ENCODE measurements around the gene MRPL44.
A peak's percentile ranks its signal among the peaks of the same experiment; 100 is the strongest.
"Not testable (repeated sequence)": the region's sequence is repeated elsewhere in the genome, so short reads cannot be mapped to it uniquely, and the experiment has no call there.

Gene MRPL44

GRCh38 chr2:223996391-223996790 lies 39.1 kb downstream of the MRPL44 start:
- in situ Hi-C loops (cut with HindIII; ENCODE audit: low sequenced_read_pairs), result loop anchor here (25.0 kb wide), 1 partner anchor 291 kb away; no protein-coding TSS in a partner anchor
- no peak overlapping the region for H3K4me3 ChIP-seq (ENCODE audit: low read depth, low read length)
- no peak for TF ChIP-seq CTCF (IDR thresholded peaks at IDR 0.05; ENCODE audit: low read depth, low read length)
- no peak for DNase-seq (ENCODE audit: low read depth, low spot score)

- H3K4me3 ChIP-seq (ENCODE audit: low read depth, low read length), result no peak overlapping the region
- no peak for TF ChIP-seq CTCF (IDR thresholded peaks at IDR 0.05; ENCODE audit: low read depth, low read length)
- DNase-seq (ENCODE audit: low read depth, low spot score), result peak; percentile 35
- in situ Hi-C loops (cut with HindIII; ENCODE audit: low sequenced_read_pairs), result loop anchor here (25.0 kb wide), 1 partner anchor 289 kb away; no protein-coding TSS in a partner anchor
Observed at GRCh38 chr2:223997938-223998337, 40.7 kb downstream of the MRPL44 start.

- in situ Hi-C loops (cut with HindIII; ENCODE audit: low sequenced_read_pairs), result loop anchor here (25.0 kb wide), 1 partner anchor 288 kb away; no protein-coding TSS in a partner anchor
Observed at GRCh38 chr2:223998948-223999347, 41.7 kb downstream of the MRPL44 start.

GRCh38 chr2:223999862-224000261 lies 42.6 kb downstream of the MRPL44 start:
- no peak for DNase-seq (ENCODE audit: low read depth, low spot score)
- in situ Hi-C loops (cut with HindIII; ENCODE audit: low sequenced_read_pairs), result loop anchor here (25.0 kb wide), 1 partner anchor 287 kb away; no protein-coding TSS in a partner anchor
- no peak overlapping the region for H3K4me3 ChIP-seq (ENCODE audit: low read depth, low read length)
- TF ChIP-seq CTCF (IDR thresholded peaks at IDR 0.05; ENCODE audit: low read depth, low read length), result no peak

More at GRCh38 chr2:223998948-223999347, 41.7 kb downstream of the MRPL44 start:
- no peak for TF ChIP-seq CTCF (IDR thresholded peaks at IDR 0.05; ENCODE audit: low read depth, low read length)
- peak; percentile 64 for DNase-seq (ENCODE audit: low read depth, low spot score)
- no peak overlapping the region for H3K4me3 ChIP-seq (ENCODE audit: low read depth, low read length)

- H3K4me3 ChIP-seq (ENCODE audit: low read depth, low read length); DNase-seq (ENCODE audit: low read depth, low spot score); in situ Hi-C loops (cut with HindIII; ENCODE audit: low sequenced_read_pairs): not testable (repeated sequence)
Observed at GRCh38 chr2:224000662-224001061, 43.4 kb downstream of the MRPL44 start.

- no peak overlapping the region for H3K4me3 ChIP-seq (ENCODE audit: low read depth, low read length)
- no peak for DNase-seq (ENCODE audit: low read depth, low spot score)
- TF ChIP-seq CTCF (IDR thresholded peaks at IDR 0.05; ENCODE audit: low read depth, low read length), result no peak
- in situ Hi-C loops (cut with HindIII; ENCODE audit: low sequenced_read_pairs), result no loop called here
Observed at GRCh38 chr2:224004105-224004695, 46.9 kb downstream of the MRPL44 start.

- no peak overlapping the region for H3K4me3 ChIP-seq (ENCODE audit: low read depth, low read length)
- in situ Hi-C loops (cut with HindIII; ENCODE audit: low sequenced_read_pairs), result no loop called here
- no peak for DNase-seq (ENCODE audit: low read depth, low spot score)
- TF ChIP-seq CTCF (IDR thresholded peaks at IDR 0.05; ENCODE audit: low read depth, low read length), result no peak
Observed at GRCh38 chr2:224008702-224009261, 51.5 kb downstream of the MRPL44 start.
